Measurements from ENCODE around the gene SENP7. TPM values are rescaled to one million over a fixed set of nuclear protein-coding genes. Genes with fewer than 3 reads are reported as not detected.

SENP7 gene
- total RNA-seq, 1 experiment from 2014 or later = 7.9 TPM

GRCh38 chr3:101391413-101391950 lies 121.5 kb downstream of the SENP7 start:
- Histone ChIP-seq H3K27ac (ENCODE audit: low read depth, low read length) (no peak overlapping the region), H4K20me1 (ENCODE audit: insufficient read depth) (no peaks in the 10 kb centered on the region), H3K79me2 (ENCODE audit: insufficient read depth, low read length) (no peaks in the 10 kb centered on the region), H3K9me3 (ENCODE audit: control insufficient read depth in 1 of 2, insufficient read depth in 1 of 2, low read depth in 1 of 2, low read length in 2 of 2) (peaks cover 4 to 8% of the 10 kb centered on the region in 2 experiments; a peak in 1 of 4 replicates), H3K4me1 (ENCODE audit: control insufficient read depth in 1 of 2, insufficient read depth in 2 of 2, low read length in 2 of 2) (no peaks in the 10 kb centered on the region), H3K36me3 (ENCODE audit: control insufficient read depth in 1 of 2, insufficient read depth in 2 of 2, low read length in 2 of 2) (no peaks in the 10 kb centered on the region), H2AFZ (ENCODE audit: low read depth, low read length, poor library complexity, severe bottlenecking) (no peak overlapping the region), H3K9me2 (ENCODE audit: insufficient read depth) (no peaks in the 10 kb centered on the region), H3K4me3 (replicated peaks in 1 of 2; ENCODE audit: low read depth in 1 of 2, low read length in 2 of 2) (no peak overlapping the region), H3K4me2 (ENCODE audit: low read length) (no peak overlapping the region), H3K9ac (ENCODE audit: low read length) (no peak overlapping the region), H3K27me3 (ENCODE audit: insufficient read depth, low read length) (no peaks in the 10 kb centered on the region)
- TF ChIP-seq POLR2AphosphoS5 (IDR thresholded peaks at IDR 0.05; ENCODE audit: low read depth, low read length) (no peak), ZNF274 (IDR thresholded peaks at IDR 0.05; ENCODE audit: low read depth, low read length) (no peak), EZH2phosphoT487 (IDR thresholded peaks at IDR 0.05; ENCODE audit: borderline replicate concordance) (no peak), SP1 (IDR thresholded peaks at IDR 0.05; ENCODE audit: low read depth) (no peak), CTCF (IDR thresholded peaks at IDR 0.05 in 2 of 3, conservative IDR thresholded peaks at IDR 0.05 in 1 of 3; ENCODE audit: borderline replicate concordance in 1 of 3, insufficient read depth in 1 of 3, low read depth in 2 of 3, low read length in 2 of 3) (no peak), EGR1 (IDR thresholded peaks at IDR 0.05; ENCODE audit: low read depth) (no peak), CBX3 (IDR thresholded peaks at IDR 0.05; ENCODE audit: low read depth) (no peak), ATF3 (IDR thresholded peaks at IDR 0.05) (no peak), CEBPB (IDR thresholded peaks at IDR 0.05; ENCODE audit: low read depth) (no peak), SIN3A (IDR thresholded peaks at IDR 0.05; ENCODE audit: low read depth) (no peak), POLR2A (IDR thresholded peaks at IDR 0.05; ENCODE audit: borderline replicate concordance, extremely low read depth, insufficient read depth, insufficient read length) (no peak), EZH2 (IDR thresholded peaks at IDR 0.05) (no peak)
- TF ChIP-seq, protein P1, sequence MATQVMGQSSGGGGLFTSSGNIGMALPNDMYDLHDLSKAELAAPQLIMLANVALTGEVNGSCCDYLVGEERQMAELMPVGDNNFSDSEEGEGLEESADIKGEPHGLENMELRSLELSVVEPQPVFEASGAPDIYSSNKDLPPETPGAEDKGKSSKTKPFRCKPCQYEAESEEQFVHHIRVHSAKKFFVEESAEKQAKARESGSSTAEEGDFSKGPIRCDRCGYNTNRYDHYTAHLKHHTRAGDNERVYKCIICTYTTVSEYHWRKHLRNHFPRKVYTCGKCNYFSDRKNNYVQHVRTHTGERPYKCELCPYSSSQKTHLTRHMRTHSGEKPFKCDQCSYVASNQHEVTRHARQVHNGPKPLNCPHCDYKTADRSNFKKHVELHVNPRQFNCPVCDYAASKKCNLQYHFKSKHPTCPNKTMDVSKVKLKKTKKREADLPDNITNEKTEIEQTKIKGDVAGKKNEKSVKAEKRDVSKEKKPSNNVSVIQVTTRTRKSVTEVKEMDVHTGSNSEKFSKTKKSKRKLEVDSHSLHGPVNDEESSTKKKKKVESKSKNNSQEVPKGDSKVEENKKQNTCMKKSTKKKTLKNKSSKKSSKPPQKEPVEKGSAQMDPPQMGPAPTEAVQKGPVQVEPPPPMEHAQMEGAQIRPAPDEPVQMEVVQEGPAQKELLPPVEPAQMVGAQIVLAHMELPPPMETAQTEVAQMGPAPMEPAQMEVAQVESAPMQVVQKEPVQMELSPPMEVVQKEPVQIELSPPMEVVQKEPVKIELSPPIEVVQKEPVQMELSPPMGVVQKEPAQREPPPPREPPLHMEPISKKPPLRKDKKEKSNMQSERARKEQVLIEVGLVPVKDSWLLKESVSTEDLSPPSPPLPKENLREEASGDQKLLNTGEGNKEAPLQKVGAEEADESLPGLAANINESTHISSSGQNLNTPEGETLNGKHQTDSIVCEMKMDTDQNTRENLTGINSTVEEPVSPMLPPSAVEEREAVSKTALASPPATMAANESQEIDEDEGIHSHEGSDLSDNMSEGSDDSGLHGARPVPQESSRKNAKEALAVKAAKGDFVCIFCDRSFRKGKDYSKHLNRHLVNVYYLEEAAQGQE (IDR thresholded peaks at IDR 0.05; ENCODE audit: low read depth) = no peak
- TF ChIP-seq, protein P2, sequence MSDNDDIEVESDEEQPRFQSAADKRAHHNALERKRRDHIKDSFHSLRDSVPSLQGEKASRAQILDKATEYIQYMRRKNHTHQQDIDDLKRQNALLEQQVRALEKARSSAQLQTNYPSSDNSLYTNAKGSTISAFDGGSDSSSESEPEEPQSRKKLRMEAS (IDR thresholded peaks at IDR 0.05) = no peak
- no TSS peak for BruUV-seq (replicated peaks)
- no peak for ATAC-seq
- POLR2A ChIA-PET = no interaction called here
- DNase-seq (ENCODE audit: low read depth, low spot score) = no peak
- intact Hi-C loops (cut with micrococcal nuclease) = no loop called here
- CTCF ChIA-PET = no interaction called here
- RAD21 ChIA-PET (ENCODE audit: low non-redundant PET in 1 of 2, low total read pairs in 2 of 2, uncharacterized antibody in 2 of 2, unreplicated experiment in 2 of 2) = no interaction called here
